ENCODE measurements around the gene FAM120A. TPM values are rescaled to one million over a fixed set of nuclear protein-coding genes. Genes with fewer than 3 reads are reported as not detected.

FAM120A gene
- total RNA-seq, 2 donors from 2014 or later: 38.3 to 46.1 TPM

DNA sequence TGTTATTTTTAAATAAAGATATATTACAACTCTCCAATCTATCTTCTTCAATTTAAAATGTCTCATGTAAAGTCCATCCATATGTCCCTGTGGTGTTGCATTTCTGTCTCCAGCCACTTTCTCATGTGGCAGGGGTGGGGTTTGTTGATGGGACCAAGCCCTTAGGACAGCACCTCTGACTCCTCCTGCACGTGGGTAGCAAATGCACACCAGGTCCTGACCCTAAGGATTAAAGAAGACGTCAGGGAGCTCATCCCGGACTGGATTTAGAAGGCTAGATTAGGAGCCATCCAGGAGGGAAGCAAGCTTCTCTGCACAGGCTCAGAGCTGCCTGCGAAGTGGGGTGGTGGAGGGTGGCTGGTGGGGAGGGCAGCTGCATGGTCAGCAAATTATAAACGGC, 40.8 kb downstream of the FAM120A start:
- H3K36me3 Mint-ChIP-seq (ENCODE audit: low read depth): peaks cover 44% of the 10 kb centered on the region

DNA sequence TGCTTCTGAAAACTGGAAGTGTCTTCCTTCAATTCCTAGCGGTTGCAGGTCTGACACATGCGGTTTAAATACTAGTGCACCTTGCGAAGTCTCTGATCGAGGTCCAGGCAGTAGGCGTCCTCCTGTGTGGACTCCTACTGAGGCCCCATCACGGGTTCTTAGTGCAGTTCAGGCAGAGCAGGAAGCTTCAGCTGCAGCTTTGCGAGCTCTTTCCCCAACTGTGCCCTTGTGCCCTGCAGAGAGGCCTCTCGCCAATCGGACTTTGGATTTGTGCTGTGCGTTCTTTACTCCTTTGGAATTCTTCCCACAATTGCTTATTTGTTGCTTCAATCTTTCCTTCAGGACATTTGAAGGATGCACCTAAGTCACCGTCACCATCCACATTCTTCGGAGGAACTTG, 42.5 kb downstream of the FAM120A start:
- no peaks in the 10 kb centered on the region for H3K9me3 Mint-ChIP-seq
- no peak for DNase-seq
- Histone ChIP-seq H3K9ac (ENCODE audit: extremely low read depth, low read length, poor library complexity, severe bottlenecking) (no peak overlapping the region), H3K4me3 (ENCODE audit: low read length) (no peak overlapping the region), H3K36me3 (ENCODE audit: control insufficient read depth, insufficient read depth, low read length) (peaks cover 60% of the 10 kb centered on the region), H3K27me3 (ENCODE audit: control insufficient read depth, insufficient read depth, low read length, poor library complexity, severe bottlenecking) (no peaks in the 10 kb centered on the region), H3K9me3 (ENCODE audit: control insufficient read depth, low read length) (no peaks in the 10 kb centered on the region), H3K27ac (ENCODE audit: low read depth, low read length) (no peak overlapping the region), H3K4me1 (ENCODE audit: control insufficient read depth, insufficient read depth, low read length) (no peaks in the 10 kb centered on the region)
- H3K27ac Mint-ChIP-seq: peak overlapping the region; percentile 3
- no peaks in the 10 kb centered on the region for H3K4me1 Mint-ChIP-seq
- H3K4me3 Mint-ChIP-seq: no peak overlapping the region
- H3K27me3 Mint-ChIP-seq (ENCODE audit: insufficient read depth): no peaks in the 10 kb centered on the region
- TF ChIP-seq, protein P1, sequence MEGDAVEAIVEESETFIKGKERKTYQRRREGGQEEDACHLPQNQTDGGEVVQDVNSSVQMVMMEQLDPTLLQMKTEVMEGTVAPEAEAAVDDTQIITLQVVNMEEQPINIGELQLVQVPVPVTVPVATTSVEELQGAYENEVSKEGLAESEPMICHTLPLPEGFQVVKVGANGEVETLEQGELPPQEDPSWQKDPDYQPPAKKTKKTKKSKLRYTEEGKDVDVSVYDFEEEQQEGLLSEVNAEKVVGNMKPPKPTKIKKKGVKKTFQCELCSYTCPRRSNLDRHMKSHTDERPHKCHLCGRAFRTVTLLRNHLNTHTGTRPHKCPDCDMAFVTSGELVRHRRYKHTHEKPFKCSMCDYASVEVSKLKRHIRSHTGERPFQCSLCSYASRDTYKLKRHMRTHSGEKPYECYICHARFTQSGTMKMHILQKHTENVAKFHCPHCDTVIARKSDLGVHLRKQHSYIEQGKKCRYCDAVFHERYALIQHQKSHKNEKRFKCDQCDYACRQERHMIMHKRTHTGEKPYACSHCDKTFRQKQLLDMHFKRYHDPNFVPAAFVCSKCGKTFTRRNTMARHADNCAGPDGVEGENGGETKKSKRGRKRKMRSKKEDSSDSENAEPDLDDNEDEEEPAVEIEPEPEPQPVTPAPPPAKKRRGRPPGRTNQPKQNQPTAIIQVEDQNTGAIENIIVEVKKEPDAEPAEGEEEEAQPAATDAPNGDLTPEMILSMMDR (conservative IDR thresholded peaks at IDR 0.05): no peak
- peaks cover 43% of the 10 kb centered on the region for H3K36me3 Mint-ChIP-seq (ENCODE audit: low read depth)
- WGBS, 2 experiments (ENCODE audit: insufficient coverage in 1 of 2, insufficient read length in 1 of 2): 92 to 95% methylated on average over 12 of the region's 12 CpGs

More for the DNA sequence above, 40.8 kb downstream of the FAM120A start:
- Histone ChIP-seq H3K27ac (ENCODE audit: low read depth, low read length) (no peak overlapping the region), H3K9ac (ENCODE audit: extremely low read depth, low read length, poor library complexity, severe bottlenecking) (no peak overlapping the region), H3K36me3 (ENCODE audit: control insufficient read depth, insufficient read depth, low read length) (peaks cover 56% of the 10 kb centered on the region), H3K4me3 (ENCODE audit: low read length) (no peak overlapping the region), H3K9me3 (ENCODE audit: control insufficient read depth, low read length) (no peaks in the 10 kb centered on the region), H3K4me1 (ENCODE audit: control insufficient read depth, insufficient read depth, low read length) (no peaks in the 10 kb centered on the region), H3K27me3 (ENCODE audit: control insufficient read depth, insufficient read depth, low read length, poor library complexity, severe bottlenecking) (no peaks in the 10 kb centered on the region)
- no peak for DNase-seq
- Mint-ChIP-seq H3K4me1 (no peaks in the 10 kb centered on the region), H3K9me3 (no peaks in the 10 kb centered on the region), H3K4me3 (no peak overlapping the region), H3K27ac (no peak overlapping the region), H3K27me3 (ENCODE audit: insufficient read depth) (no peaks in the 10 kb centered on the region)
- TF ChIP-seq, protein P1 (conservative IDR thresholded peaks at IDR 0.05): no peak
- 68 to 73% methylated on average over 4 to 5 of the region's 5 CpGs for WGBS, 2 experiments (ENCODE audit: insufficient coverage in 1 of 2, insufficient read length in 1 of 2)

DNA sequence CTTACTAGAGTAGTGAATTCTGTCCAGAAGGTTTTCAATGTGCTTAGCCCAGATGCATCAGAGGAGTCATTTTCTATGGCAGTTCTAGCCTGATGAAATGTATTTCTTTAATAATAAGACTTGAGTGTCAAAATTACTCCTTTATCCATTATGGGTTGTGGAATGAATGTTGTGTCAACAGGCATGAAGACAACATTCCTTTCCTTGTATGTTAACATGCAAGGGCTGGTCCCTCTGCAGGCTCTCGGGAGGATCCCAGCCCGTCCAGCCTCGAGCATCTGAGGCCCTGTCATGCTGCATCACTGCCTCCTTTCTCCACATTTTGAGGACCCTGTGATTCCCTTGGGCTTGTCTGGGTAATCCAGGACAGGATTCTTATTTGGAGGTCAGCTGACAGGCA, 44.8 kb downstream of the FAM120A start:
- Histone ChIP-seq H3K9ac (ENCODE audit: extremely low read depth, low read length, poor library complexity, severe bottlenecking) (no peak overlapping the region), H3K9me3 (ENCODE audit: control insufficient read depth, low read length) (no peaks in the 10 kb centered on the region), H3K4me3 (ENCODE audit: low read length) (no peak overlapping the region), H3K4me1 (ENCODE audit: control insufficient read depth, insufficient read depth, low read length) (no peaks in the 10 kb centered on the region), H3K27me3 (ENCODE audit: control insufficient read depth, insufficient read depth, low read length, poor library complexity, severe bottlenecking) (no peaks in the 10 kb centered on the region), H3K36me3 (ENCODE audit: control insufficient read depth, insufficient read depth, low read length) (peaks cover 77% of the 10 kb centered on the region), H3K27ac (ENCODE audit: low read depth, low read length) (no peak overlapping the region)
- WGBS, 2 experiments (ENCODE audit: insufficient coverage in 1 of 2, insufficient read length in 1 of 2): 95 to 100% methylated on average over 1 to 3 of the region's 3 CpGs
- Mint-ChIP-seq H3K27me3 (ENCODE audit: insufficient read depth) (no peaks in the 10 kb centered on the region), H3K9me3 (no peaks in the 10 kb centered on the region), H3K36me3 (ENCODE audit: low read depth) (peaks cover 59% of the 10 kb centered on the region), H3K27ac (no peak overlapping the region), H3K4me1 (no peaks in the 10 kb centered on the region), H3K4me3 (no peak overlapping the region)
- DNase-seq: no peak
- TF ChIP-seq, protein P1 (conservative IDR thresholded peaks at IDR 0.05): no peak

Data from endodermal cell (in vitro differentiated cells).